NT2/D1 (cell line): ENCODE measurements around the gene UBE2E1.

Source experiments
- SUZ12 ChIP-seq: IDR thresholded peaks from 2 replicates; pipeline ENCODE4 v1.6.1; 2011; ENCODE audit not compliant: insufficient read length, insufficient read depth; ENCODE audit errors: extremely low read depth
- YY1 ChIP-seq: IDR thresholded peaks from 2 replicates; pipeline ENCODE4 v1.6.1; 2011; ENCODE audit not compliant: insufficient read length, insufficient read depth
- ZNF274 ChIP-seq: IDR thresholded peaks from 2 replicates; pipeline ENCODE4 v1.6.1; 2011; ENCODE audit warnings: mild to moderate bottlenecking, low read depth, low read length

- TF ChIP-seq YY1 = no peak
- TF ChIP-seq SUZ12 = no peak
- TF ChIP-seq ZNF274 = no peak
These were observed 27.3 kb upstream of the UBE2E1 start for GRCh38 chr3:23778446-23778845.
